CD4-positive, alpha-beta T cell (primary cell): ENCODE measurements around the gene SWAP70. TPM values are rescaled to one million over a fixed set of nuclear protein-coding genes. Genes with fewer than 3 reads are reported as not detected.

Source experiments
- ATAC-seq: fragments of 200-7000 bp; cut with Tn5 transposase; one replicate; pipeline ENCODE4 v1.10.0; 2022; ENCODE audit warnings: mild to moderate bottlenecking; ENCODE audit not compliant: poor library complexity
- CTCF ChIA-PET: fragments of 350-600 bp; sonication (Branson Sonifier 250); formaldehyde crosslinking; loops from one replicate; lab custom pipeline; 2021; ENCODE audit warnings: antibody characterized with exemption, inconsistent platforms; lab: Charles Lee
- POLR2A ChIA-PET: fragments of 350-600 bp; sonication (Branson Sonifier 250); formaldehyde crosslinking; loops from one replicate; lab custom pipeline; 2021; ENCODE audit warnings: antibody characterized with exemption, inconsistent platforms; lab: Charles Lee
- DNase-seq, 14 experiments: peaks; one replicate each; pipeline ENCODE4 v3.0.0-alpha.2; 2013 to 2020; ENCODE audit warnings: mixed read lengths in 2 of 14
- H3K27ac ChIP-seq, 2 donors: one replicate each; pipeline versions ENCODE4 v1.5.1 to v1.7.0; 2013; ENCODE audit warnings: low read length in 2 of 2, low read depth in 1 of 2, mild to moderate bottlenecking in 1 of 2
- H3K27me3 ChIP-seq, 2 experiments: 1 replicate in 1 of 2; 2 replicates in 1 of 2; pipeline versions ENCODE4 v1.6.1 to v1.7.0; 2013; ENCODE audit warnings: low read length in 2 of 2, control low read depth in 1 of 2, mild to moderate bottlenecking in 1 of 2, moderate library complexity in 1 of 2; ENCODE audit not compliant: insufficient read depth in 2 of 2, control insufficient read depth in 1 of 2
- H3K36me3 ChIP-seq: one replicate; pipeline ENCODE4 v1.6.1; 2013; ENCODE audit warnings: low read length, control low read depth; ENCODE audit not compliant: insufficient read depth
- H3K4me1 ChIP-seq: one replicate; pipeline ENCODE4 v1.6.1; 2013; ENCODE audit warnings: low read length, control low read depth; ENCODE audit not compliant: insufficient read depth
- H3K4me3 ChIP-seq: one replicate; pipeline ENCODE4 v1.5.1; 2013; ENCODE audit warnings: mild to moderate bottlenecking, low read length, moderate library complexity
- H3K9me3 ChIP-seq, 2 experiments: 1 replicate in 1 of 2; 2 replicates in 1 of 2; pipeline versions ENCODE4 v1.6.1 to v1.7.0; 2013; ENCODE audit warnings: low read length in 2 of 2, mild to moderate bottlenecking in 2 of 2, control low read depth in 1 of 2, moderate library complexity in 1 of 2; ENCODE audit not compliant: control insufficient read depth in 1 of 2, insufficient read depth in 1 of 2
- H3K27ac Mint-ChIP-seq: one replicate; pipeline ENCODE4 v1.8.0; 2020; ENCODE audit warnings: mixed read lengths
- H3K27me3 Mint-ChIP-seq: one replicate; pipeline ENCODE4 v1.8.0; 2021; ENCODE audit warnings: mixed read lengths
- H3K36me3 Mint-ChIP-seq: one replicate; pipeline ENCODE4 v1.8.0; 2021; ENCODE audit warnings: low read depth, mixed read lengths
- H3K4me1 Mint-ChIP-seq: one replicate; pipeline ENCODE4 v1.8.0; 2021; ENCODE audit warnings: low read depth, mixed read lengths
- H3K4me3 Mint-ChIP-seq: one replicate; pipeline ENCODE4 v1.8.0; 2020; ENCODE audit warnings: mild to moderate bottlenecking, mixed read lengths
- H3K9me3 Mint-ChIP-seq: one replicate; pipeline ENCODE4 v1.8.0; 2020; ENCODE audit warnings: mixed read lengths
- CTCF ChIP-seq: fragments of 200-600 bp; IDR thresholded peaks from one replicate; pipeline ENCODE4 v1.8.0; 2022; ENCODE audit warnings: antibody characterized with exemption, mild to moderate bottlenecking
- intact Hi-C, 2 experiments: fragments of 100-400 bp; cut with DNase I in 1 of 2; cut with micrococcal nuclease in 1 of 2; formaldehyde crosslinking; loops; one replicate each; pipeline versions ENCODE4 v1.15.1 to v1.9.0; 2023 to 2025; cut with DNase I, micrococcal nuclease
- total RNA-seq, 174 experiments: library from RNA in 2 of 174; stranded (reverse) in 2 of 174; gene quantifications; one replicate each; pipeline ENCODE4 v1.2.3 and lab custom pipeline; 2021 to 2026

SWAP70 gene
- total RNA-seq, 2 experiments from 2014 or later = 4.0 to 4.1 TPM

- H3K9me3 ChIP-seq = peaks cover 0 to 13% of the 10 kb centered on the region in 2 experiments
- no peaks in the 10 kb centered on the region for H3K4me1 Mint-ChIP-seq
- peaks cover 37% of the 10 kb centered on the region for H3K36me3 Mint-ChIP-seq
- H3K4me3 ChIP-seq = no peak overlapping the region
- ChIA-PET CTCF (no interaction called here), POLR2A (no interaction called here)
- intact Hi-C loops = no loop called here
- H3K27me3 Mint-ChIP-seq = no peaks in the 10 kb centered on the region
- DNase-seq (no peak), ATAC-seq (no peak)
- no peak overlapping the region for H3K27ac Mint-ChIP-seq
- no peaks in the 10 kb centered on the region for H3K36me3 ChIP-seq
- no peak for TF ChIP-seq CTCF
- H3K9me3 Mint-ChIP-seq = peaks cover 14% of the 10 kb centered on the region
- H3K4me3 Mint-ChIP-seq = no peak overlapping the region
- H3K27me3 ChIP-seq = no peaks in the 10 kb centered on the region
- H3K27ac ChIP-seq = no peak overlapping the region
- H3K4me1 ChIP-seq = no peaks in the 10 kb centered on the region
Measured at GRCh38 chr11:9732453-9732852, 68.6 kb downstream of the SWAP70 start.

GRCh38 chr11:9733212-9733611, 69.3 kb downstream of the SWAP70 start:
- CTCF ChIA-PET = interaction anchor here (1.0 kb wide), 1 partner anchor 14 kb away, joined by 3 read pairs; no protein-coding TSS in a partner anchor

GRCh38 chr11:9735236-9735635, 71.4 kb downstream of the SWAP70 start:
- no peaks in the 10 kb centered on the region for H3K27me3 ChIP-seq
- Mint-ChIP-seq H3K4me3 (no peak overlapping the region), H3K27ac (no peak overlapping the region), H3K27me3 (no peaks in the 10 kb centered on the region), H3K9me3 (peaks cover 14% of the 10 kb centered on the region), H3K4me1 (peaks cover 13% of the 10 kb centered on the region), H3K36me3 (peaks cover 58% of the 10 kb centered on the region)
- H3K9me3 ChIP-seq = peaks cover 0 to 13% of the 10 kb centered on the region in 2 experiments
- no peaks in the 10 kb centered on the region for H3K4me1 ChIP-seq
- TF ChIP-seq CTCF = no peak
- intact Hi-C loops = no loop called here
- H3K36me3 ChIP-seq = peaks cover 6% of the 10 kb centered on the region
- H3K27ac ChIP-seq = no peak overlapping the region
- H3K4me3 ChIP-seq = no peak overlapping the region
- ChIA-PET CTCF (no interaction called here), POLR2A (no interaction called here)
- ATAC-seq (no peak), DNase-seq (no peak)

More at GRCh38 chr11:9733212-9733611, 69.3 kb downstream of the SWAP70 start:
- intact Hi-C loops = no loop called here
- Mint-ChIP-seq H3K27me3 (no peaks in the 10 kb centered on the region), H3K4me3 (no peak overlapping the region), H3K27ac (no peak overlapping the region), H3K36me3 (peaks cover 40% of the 10 kb centered on the region), H3K9me3 (peaks cover 14% of the 10 kb centered on the region), H3K4me1 (no peaks in the 10 kb centered on the region)
- H3K36me3 ChIP-seq = no peaks in the 10 kb centered on the region
- H3K9me3 ChIP-seq = peaks cover 0 to 13% of the 10 kb centered on the region in 2 experiments
- ATAC-seq (no peak), DNase-seq (no peak)
- H3K4me1 ChIP-seq = no peaks in the 10 kb centered on the region
- H3K27ac ChIP-seq = no peak overlapping the region
- no peak overlapping the region for H3K4me3 ChIP-seq
- no peaks in the 10 kb centered on the region for H3K27me3 ChIP-seq
- POLR2A ChIA-PET = no interaction called here
- TF ChIP-seq CTCF = no peak
